Progenitor cell of endocrine pancreas (in vitro differentiated cells): ENCODE results near the gene TRMT44. TPM values are rescaled to one million over a fixed set of nuclear protein-coding genes. Genes with fewer than 3 reads are reported as not detected.

ENCODE experiments used
- DNase-seq: peaks from one replicate; pipeline ENCODE4 v3.0.0; 2021; ENCODE audit warnings: low spot score; ENCODE audit not compliant: unreplicated experiment
- H3K27ac Mint-ChIP-seq: 2 replicates; pipeline ENCODE4 v1.8.0; 2021; ENCODE audit warnings: mild to moderate bottlenecking, moderate library complexity, mixed read lengths
- H3K27me3 Mint-ChIP-seq: 2 replicates; pipeline ENCODE4 v1.8.0; 2021; ENCODE audit warnings: mixed read lengths
- H3K36me3 Mint-ChIP-seq: 2 replicates; pipeline ENCODE4 v1.8.0; 2022; ENCODE audit warnings: mixed read lengths; ENCODE audit not compliant: insufficient read depth
- H3K4me1 Mint-ChIP-seq: 2 replicates; pipeline ENCODE4 v1.8.0; 2021; ENCODE audit warnings: low read depth, mixed read lengths
- H3K4me3 Mint-ChIP-seq: 2 replicates; pipeline ENCODE4 v1.8.0; 2021; ENCODE audit warnings: low read depth, mild to moderate bottlenecking, moderate library complexity, mixed read lengths
- H3K9me3 Mint-ChIP-seq: 2 replicates; pipeline ENCODE4 v1.8.0; 2021; ENCODE audit warnings: low read depth, mixed read lengths
- total RNA-seq: library from RNA; stranded (reverse); gene quantifications from 2 replicates; pipeline ENCODE4 v1.2.1, GENCODE V29; 2021
- TF ChIP-seq, protein P1 (sequence below): fragments of 200-600 bp; sonication (generic); IDR thresholded peaks from one replicate; pipeline ENCODE4 v1.5.0; 2021; ENCODE audit warnings: antibody characterized with exemption, mild to moderate bottlenecking; ENCODE audit not compliant: unreplicated experiment

TRMT44 gene
- total RNA-seq, 1 donor from 2014 or later: 31.0 TPM

DNA sequence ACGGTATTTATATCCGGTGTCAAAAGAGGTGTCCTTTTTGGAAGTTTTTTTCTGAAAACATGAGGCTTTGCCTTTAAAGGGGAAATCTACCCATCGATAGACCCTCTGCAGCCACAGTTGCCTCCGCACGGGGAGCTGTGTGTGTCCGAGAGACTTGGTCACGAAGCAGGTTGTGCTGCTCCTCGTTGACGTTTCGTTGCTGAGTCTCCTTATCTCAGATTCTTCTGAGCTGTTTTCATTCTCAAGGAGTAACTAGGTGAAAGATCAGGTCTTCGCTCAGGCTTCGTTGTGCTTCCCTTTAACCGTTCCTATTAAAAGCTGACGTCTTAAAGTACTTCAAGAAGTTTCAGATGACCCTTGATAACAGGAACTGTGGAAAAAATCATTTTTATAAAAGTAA, 23.8 kb downstream of the TRMT44 start:
- no peak for DNase-seq
- no peak overlapping the region for H3K4me3 Mint-ChIP-seq
- H3K4me1 Mint-ChIP-seq: peaks cover 5% of the 10 kb centered on the region
- peaks cover 14% of the 10 kb centered on the region for H3K36me3 Mint-ChIP-seq
- no peak overlapping the region for H3K27ac Mint-ChIP-seq
- no peaks in the 10 kb centered on the region for H3K27me3 Mint-ChIP-seq
- H3K9me3 Mint-ChIP-seq: no peaks in the 10 kb centered on the region
- TF ChIP-seq, protein P1, sequence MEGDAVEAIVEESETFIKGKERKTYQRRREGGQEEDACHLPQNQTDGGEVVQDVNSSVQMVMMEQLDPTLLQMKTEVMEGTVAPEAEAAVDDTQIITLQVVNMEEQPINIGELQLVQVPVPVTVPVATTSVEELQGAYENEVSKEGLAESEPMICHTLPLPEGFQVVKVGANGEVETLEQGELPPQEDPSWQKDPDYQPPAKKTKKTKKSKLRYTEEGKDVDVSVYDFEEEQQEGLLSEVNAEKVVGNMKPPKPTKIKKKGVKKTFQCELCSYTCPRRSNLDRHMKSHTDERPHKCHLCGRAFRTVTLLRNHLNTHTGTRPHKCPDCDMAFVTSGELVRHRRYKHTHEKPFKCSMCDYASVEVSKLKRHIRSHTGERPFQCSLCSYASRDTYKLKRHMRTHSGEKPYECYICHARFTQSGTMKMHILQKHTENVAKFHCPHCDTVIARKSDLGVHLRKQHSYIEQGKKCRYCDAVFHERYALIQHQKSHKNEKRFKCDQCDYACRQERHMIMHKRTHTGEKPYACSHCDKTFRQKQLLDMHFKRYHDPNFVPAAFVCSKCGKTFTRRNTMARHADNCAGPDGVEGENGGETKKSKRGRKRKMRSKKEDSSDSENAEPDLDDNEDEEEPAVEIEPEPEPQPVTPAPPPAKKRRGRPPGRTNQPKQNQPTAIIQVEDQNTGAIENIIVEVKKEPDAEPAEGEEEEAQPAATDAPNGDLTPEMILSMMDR: no peak

DNA sequence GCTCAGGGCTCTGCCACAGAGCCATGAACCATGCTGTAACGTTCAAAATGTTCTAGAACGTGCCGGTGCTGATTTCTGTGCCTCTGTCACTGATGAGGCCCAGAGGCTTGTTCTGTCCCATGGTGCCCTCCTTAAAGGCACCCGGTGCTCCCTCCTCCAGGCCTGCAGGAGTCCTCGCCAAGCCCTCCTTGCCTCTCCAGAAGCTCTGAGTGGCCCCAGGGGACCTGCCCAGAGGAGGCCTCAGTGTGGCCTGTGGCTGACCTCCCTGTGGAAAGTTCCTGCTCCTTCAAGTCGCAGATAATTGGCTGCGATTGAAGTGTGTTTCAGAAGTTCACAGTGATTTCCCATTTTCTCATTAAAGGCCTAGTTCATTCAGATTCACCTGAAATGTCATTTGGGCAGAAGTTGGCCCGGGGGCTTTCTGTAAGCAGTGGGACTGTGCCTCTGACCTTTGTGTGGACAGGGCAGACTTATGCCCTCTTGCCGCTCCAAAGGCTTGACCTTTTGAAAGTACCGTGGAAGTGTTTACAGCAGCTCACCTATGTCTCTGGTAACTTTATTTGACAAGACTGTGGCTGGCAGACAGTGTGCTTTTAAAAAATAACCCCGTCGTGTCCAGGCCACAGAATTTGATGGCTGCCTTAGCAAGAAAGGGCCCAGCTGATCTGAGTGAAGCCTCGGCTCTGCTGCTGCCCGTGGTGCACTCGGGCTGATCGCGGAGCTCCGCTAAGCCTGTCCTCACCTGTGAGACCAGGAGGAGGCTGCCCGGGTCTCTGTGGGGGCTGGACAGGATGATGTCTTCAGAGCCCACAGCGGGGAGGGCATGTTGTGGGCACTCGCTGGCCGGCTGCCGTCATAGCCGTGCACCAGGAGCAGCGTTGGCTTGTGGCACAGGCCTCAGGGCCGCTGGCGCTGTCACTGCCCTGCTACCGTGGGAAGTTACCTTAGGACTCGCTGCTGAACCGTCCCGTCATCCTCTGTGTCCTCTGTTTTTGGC, 25.3 kb downstream of the TRMT44 start:
- Mint-ChIP-seq H3K4me1 (peaks cover 5% of the 10 kb centered on the region), H3K36me3 (peaks cover 12% of the 10 kb centered on the region), H3K9me3 (no peaks in the 10 kb centered on the region), H3K27ac (no peak overlapping the region), H3K4me3 (no peak overlapping the region), H3K27me3 (no peaks in the 10 kb centered on the region)
- TF ChIP-seq, protein P1: no peak
- DNase-seq: no peak

DNA sequence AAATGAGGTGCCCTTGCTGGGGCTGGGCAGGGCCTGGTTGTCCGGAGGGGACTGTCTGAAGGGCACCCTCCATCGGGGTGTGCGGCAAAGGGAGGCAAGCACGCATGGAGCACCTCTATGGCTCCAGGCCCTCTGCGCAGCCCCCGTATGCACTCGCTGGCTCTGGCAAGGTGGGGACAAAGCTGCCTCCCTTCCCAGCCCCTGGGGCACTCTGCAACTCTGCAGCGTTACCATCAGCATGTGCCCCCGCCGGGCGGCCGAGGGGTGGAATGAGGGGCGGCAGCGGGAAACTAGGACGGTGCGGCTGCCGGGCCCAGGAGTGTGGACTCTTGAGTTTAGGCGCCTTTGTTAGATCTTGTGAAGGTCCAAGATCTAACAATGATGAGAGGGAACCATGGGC, 26.4 kb downstream of the TRMT44 start:
- Mint-ChIP-seq H3K27ac (no peak overlapping the region), H3K36me3 (peaks cover 12% of the 10 kb centered on the region), H3K4me1 (peaks cover 5% of the 10 kb centered on the region), H3K9me3 (no peaks in the 10 kb centered on the region), H3K4me3 (no peak overlapping the region), H3K27me3 (no peaks in the 10 kb centered on the region)
- no peak for DNase-seq
- TF ChIP-seq, protein P1: no peak

DNA sequence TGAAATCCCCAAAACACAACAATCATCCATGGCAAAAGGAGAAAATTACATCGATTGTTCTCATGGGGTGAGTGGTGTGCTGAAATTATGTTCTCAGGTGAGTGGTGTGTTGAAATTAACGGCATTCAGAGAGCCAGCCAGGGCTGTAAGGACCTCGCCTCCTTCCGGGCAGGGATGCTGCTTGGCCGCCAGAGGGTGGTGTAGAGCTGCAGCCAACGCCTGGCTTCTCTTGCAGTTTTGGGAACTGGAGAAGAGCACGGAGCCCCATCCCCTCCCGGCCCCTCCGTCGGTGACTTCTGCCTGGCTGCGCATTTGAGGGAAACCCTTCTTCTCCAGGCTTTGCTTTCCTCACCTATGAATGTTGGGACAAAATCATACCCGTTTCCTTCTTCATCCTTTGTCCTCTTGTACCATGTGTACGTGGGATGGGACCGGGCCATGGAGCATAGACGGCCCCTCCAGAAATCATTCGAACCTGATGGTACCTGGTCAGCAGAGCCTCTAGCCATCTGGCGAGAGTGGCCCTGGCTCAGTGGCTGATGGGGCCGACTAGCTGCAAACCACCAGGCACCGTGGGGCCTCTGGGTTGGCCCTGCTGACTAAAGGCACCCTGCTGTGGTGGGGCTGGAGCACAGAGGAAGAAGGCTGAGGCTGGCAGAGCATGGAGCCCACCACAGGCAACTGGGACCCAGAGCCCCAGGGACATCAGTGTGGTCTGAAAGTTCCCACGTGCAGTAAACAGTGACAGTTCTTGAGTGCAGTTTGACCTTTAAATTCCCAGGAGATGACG, 28.4 kb downstream of the TRMT44 start:
- peak; percentile 68 for DNase-seq
- Mint-ChIP-seq H3K4me3 (no peak overlapping the region), H3K9me3 (no peaks in the 10 kb centered on the region), H3K27ac (no peak overlapping the region), H3K36me3 (peaks cover 13% of the 10 kb centered on the region), H3K4me1 (peaks cover 2% of the 10 kb centered on the region), H3K27me3 (no peaks in the 10 kb centered on the region)
- TF ChIP-seq, protein P1: peak; percentile 97

DNA sequence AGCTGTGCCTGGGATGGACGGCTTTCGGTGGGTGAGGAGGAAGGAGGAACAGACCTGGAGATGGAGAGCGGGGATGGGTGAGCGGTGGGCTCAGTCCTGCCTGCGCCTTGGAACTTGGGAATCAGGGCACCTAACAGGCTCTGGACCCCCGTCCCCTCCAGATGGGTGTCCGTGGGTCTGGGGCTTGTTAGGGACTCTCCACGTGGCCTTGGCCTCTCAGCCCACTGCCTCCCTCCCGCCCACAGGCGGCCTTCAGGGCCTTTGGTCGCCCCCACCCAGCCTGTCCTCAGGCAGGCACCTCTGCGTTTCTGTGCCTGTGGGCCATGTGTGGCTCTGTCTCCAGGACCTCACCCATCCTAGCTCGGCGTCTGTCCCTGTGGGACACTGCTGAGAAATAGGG, 29.0 kb downstream of the TRMT44 start:
- no peak overlapping the region for H3K27ac Mint-ChIP-seq

More for the DNA sequence above, 29.0 kb downstream of the TRMT44 start:
- TF ChIP-seq, protein P1: no peak
- peaks cover 13% of the 10 kb centered on the region for H3K36me3 Mint-ChIP-seq
- H3K27me3 Mint-ChIP-seq: no peaks in the 10 kb centered on the region
- no peak for DNase-seq
- no peaks in the 10 kb centered on the region for H3K9me3 Mint-ChIP-seq
- no peaks in the 10 kb centered on the region for H3K4me1 Mint-ChIP-seq
- H3K4me3 Mint-ChIP-seq: no peak overlapping the region
